MCF 10A (cell line): ENCODE results near the gene TNS2. TPM values are rescaled to one million over a fixed set of nuclear protein-coding genes. Genes with fewer than 3 reads are reported as not detected.
"Not testable (repeated sequence)": the region's sequence is repeated elsewhere in the genome, so short reads cannot be mapped to it uniquely, and the experiment has no call there.

Experiments used
- BruUV-seq: library from RNA; stranded (reverse); fragments of 400-500 nt; replicated peaks from 2 replicates; lab custom pipeline; 2021; lab: Mats Ljungman, UMichigan
- CTCF ChIA-PET: fragments of 300-600 bp; sonication (Branson Sonifier 250); formaldehyde crosslinking; extraction: SDS; loops from one replicate; lab custom pipeline; 2021; ENCODE audit warnings: antibody characterized with exemption, inconsistent platforms; lab: Yijun Ruan, JAX
- POLR2A ChIA-PET: fragments of 300-600, 350-650 bp; sonication (Branson Sonifier 250); formaldehyde crosslinking; extraction: SDS; loops from one replicate; lab custom pipeline; 2020; ENCODE audit warnings: antibody characterized with exemption, inconsistent platforms; lab: Yijun Ruan, JAX
- DNase-seq: peaks from one replicate; pipeline ENCODE4 v3.0.0-alpha.2; 2018; ENCODE audit not compliant: unreplicated experiment
- H3K27ac Mint-ChIP-seq: one replicate; pipeline ENCODE4 v1.8.0; 2022; ENCODE audit warnings: mild to moderate bottlenecking, low read depth, mixed read lengths; ENCODE audit not compliant: unreplicated experiment
- H3K27me3 Mint-ChIP-seq: one replicate; pipeline ENCODE4 v1.8.0; 2022; ENCODE audit warnings: mixed read lengths; ENCODE audit not compliant: insufficient read depth, unreplicated experiment
- H3K36me3 Mint-ChIP-seq: one replicate; pipeline ENCODE4 v1.8.0; 2022; ENCODE audit warnings: mild to moderate bottlenecking, moderate library complexity, mixed read lengths; ENCODE audit not compliant: insufficient read depth, unreplicated experiment
- H3K4me1 Mint-ChIP-seq: one replicate; pipeline ENCODE4 v1.8.0; 2022; ENCODE audit warnings: mixed read lengths; ENCODE audit not compliant: insufficient read depth, unreplicated experiment
- H3K4me3 Mint-ChIP-seq: one replicate; pipeline ENCODE4 v1.8.0; 2022; ENCODE audit warnings: mild to moderate bottlenecking, moderate library complexity, mixed read lengths; ENCODE audit not compliant: unreplicated experiment
- H3K9me3 Mint-ChIP-seq: one replicate; pipeline ENCODE4 v1.8.0; 2022; ENCODE audit warnings: mixed read lengths; ENCODE audit not compliant: unreplicated experiment
- CTCF ChIP-seq: fragments of 200-600 bp; IDR thresholded peaks from one replicate; pipeline ENCODE4 v1.8.0; 2022; ENCODE audit warnings: antibody characterized with exemption, mild to moderate bottlenecking; ENCODE audit not compliant: unreplicated experiment
- intact Hi-C: fragments of 100-400 bp; cut with micrococcal nuclease; formaldehyde crosslinking; loops from 2 replicates; pipeline ENCODE4 v1.14.1; 2022
- total RNA-seq: library from RNA; stranded (reverse); gene quantifications from 2 replicates; pipeline ENCODE4 v1.2.3, GENCODE V29; 2022

The TNS2 gene
- total RNA-seq, 1 experiment from 2014 or later: 22.3 TPM

GRCh38 chr12:53007343-53007742 is 42.5 kb upstream of the TNS2 start:
- POLR2A ChIA-PET: interaction anchor here (0.6 to 3.1 kb wide), 18 partner anchors 10 to 490 kb away, joined by 3 to 34 read pairs (median 4); partner anchors contain the start of genes CSAD, KRT5, SP1 and TNS2
- CTCF ChIA-PET: interaction anchor here (0.5 to 1.3 kb wide), 8 partner anchors 10 to 739 kb away, joined by 3 to 5 read pairs (median 3); no protein-coding TSS in a partner anchor
- H3K4me1 Mint-ChIP-seq: peaks cover 36% of the 10 kb centered on the region

DNA sequence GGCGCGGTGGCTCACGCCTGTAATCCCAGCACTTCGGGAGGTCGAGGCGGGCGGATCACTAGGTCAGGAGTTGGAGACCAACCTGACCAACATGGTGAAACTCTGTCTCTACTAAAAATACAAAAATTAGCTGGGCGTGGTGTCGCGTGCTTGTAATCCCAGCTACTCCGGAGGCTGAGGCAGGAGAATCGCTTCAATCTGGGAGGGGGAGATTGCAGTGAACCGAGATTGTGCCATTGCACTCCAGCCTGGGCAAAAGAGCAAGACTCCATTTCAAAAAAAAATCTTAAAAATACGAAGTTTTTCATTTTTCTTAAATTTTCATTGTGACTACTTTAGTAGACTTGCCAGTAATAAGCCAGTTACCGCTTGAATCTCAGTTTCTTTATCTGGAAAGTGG is 41.1 kb upstream of the TNS2 start:
- H3K27ac Mint-ChIP-seq, H3K9me3 Mint-ChIP-seq, H3K27me3 Mint-ChIP-seq, DNase-seq, BruUV-seq, intact Hi-C loops: not testable (repeated sequence)
- H3K4me3 Mint-ChIP-seq: peak overlapping the region; percentile 98
- H3K36me3 Mint-ChIP-seq: peaks cover 68% of the 10 kb centered on the region
- H3K4me1 Mint-ChIP-seq: peaks cover 36% of the 10 kb centered on the region
- ChIA-PET POLR2A (interaction anchor here (0.6 to 1.7 kb wide), 4 partner anchors 30 to 492 kb away, joined by 3 to 4 read pairs (median 4); no protein-coding TSS in a partner anchor), CTCF (interaction anchor here (0.7 to 1.2 kb wide), 4 partner anchors 14 to 51 kb away, joined by 3 to 4 read pairs (median 4); no protein-coding TSS in a partner anchor)

More at GRCh38 chr12:53007343-53007742, 42.5 kb upstream of the TNS2 start:
- intact Hi-C loops: loop anchor here (2.0 kb wide), 1 partner anchor 71 kb away; the partner anchor contains the start of gene SPRYD3
- TF ChIP-seq CTCF: no peak
- Mint-ChIP-seq H3K9me3 (no peaks in the 10 kb centered on the region), H3K27me3 (no peaks in the 10 kb centered on the region), H3K36me3 (peaks cover 57% of the 10 kb centered on the region), H3K27ac (peak overlapping the region; percentile 98), H3K4me3 (peak overlapping the region; percentile 98)
- BruUV-seq: no TSS peak
- DNase-seq: no peak

DNA sequence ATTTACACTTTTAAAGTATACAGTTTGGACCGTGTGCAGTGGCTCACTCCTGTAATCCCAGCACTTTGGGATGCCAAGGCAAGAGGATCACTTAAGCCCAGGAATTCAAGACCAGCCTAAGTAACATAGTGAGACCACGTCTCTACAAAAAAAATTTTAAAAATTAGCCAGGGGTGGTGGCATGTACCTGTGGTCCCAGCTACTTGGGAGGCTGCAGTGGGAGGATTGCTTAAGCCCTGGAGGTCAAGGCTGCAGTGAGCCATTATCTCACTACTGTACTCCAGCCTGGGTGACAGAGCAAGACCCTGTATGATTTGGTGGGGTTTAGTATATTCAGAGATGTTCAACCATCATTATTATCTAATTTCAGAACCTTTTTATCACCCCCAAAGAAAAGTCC is 38.9 kb upstream of the TNS2 start:
- Mint-ChIP-seq H3K9me3 (no peaks in the 10 kb centered on the region), H3K4me3 (no peak overlapping the region), H3K27ac (no peak overlapping the region), H3K36me3 (peaks cover 78% of the 10 kb centered on the region), H3K27me3 (no peaks in the 10 kb centered on the region), H3K4me1 (peaks cover 27% of the 10 kb centered on the region)
- DNase-seq: no peak
- no TSS peak for BruUV-seq
- ChIA-PET POLR2A (interaction anchor here (1.3 to 1.4 kb wide), 2 partner anchors 10 to 38 kb away, joined by 4 read pairs; partner anchors contain the start of gene TNS2), CTCF (interaction anchor here (0.5 to 1.3 kb wide), 7 partner anchors 20 to 1389 kb away, joined by 3 to 7 read pairs (median 3); no protein-coding TSS in a partner anchor)
- no peak for TF ChIP-seq CTCF
- intact Hi-C loops: no loop called here

GRCh38 chr12:53011889-53012288 is 38.0 kb upstream of the TNS2 start:
- BruUV-seq: no TSS peak
- Mint-ChIP-seq H3K27me3 (no peaks in the 10 kb centered on the region), H3K4me3 (no peak overlapping the region), H3K9me3 (no peaks in the 10 kb centered on the region), H3K36me3 (peaks cover 78% of the 10 kb centered on the region), H3K4me1 (peaks cover 27% of the 10 kb centered on the region), H3K27ac (no peak overlapping the region)
- POLR2A ChIA-PET: no interaction called here
- CTCF ChIA-PET: interaction anchor here (0.6 to 1.2 kb wide), 4 partner anchors 12 to 1388 kb away, joined by 3 read pairs; no protein-coding TSS in a partner anchor
- intact Hi-C loops: no loop called here
- DNase-seq: no peak
- no peak for TF ChIP-seq CTCF
